Ishikawa (cell line): ENCODE data around the gene ALDH16A1.

Experiments
- CREB1 ChIP-seq: IDR thresholded peaks from 2 replicates; pipeline ENCODE4 v1.6.1; 2012; ENCODE audit warnings: low read depth
- EGR1 ChIP-seq: IDR thresholded peaks from 2 replicates; pipeline ENCODE4 v1.6.1; 2012
- EP300 ChIP-seq: IDR thresholded peaks from 2 replicates; pipeline ENCODE4 v1.6.1; 2012; ENCODE audit warnings: borderline replicate concordance
- FOXM1 ChIP-seq: IDR thresholded peaks from 2 replicates; pipeline ENCODE4 v1.6.1; 2012; ENCODE audit warnings: low read depth, borderline replicate concordance
- RAD21 ChIP-seq: IDR thresholded peaks from 2 replicates; pipeline ENCODE4 v1.6.1; 2012; ENCODE audit warnings: low read depth
- USF1 ChIP-seq: IDR thresholded peaks from 2 replicates; pipeline ENCODE4 v1.6.1; 2012
- YY1 ChIP-seq: IDR thresholded peaks from 2 replicates; pipeline ENCODE4 v1.6.1; 2012; ENCODE audit warnings: low read depth

DNA sequence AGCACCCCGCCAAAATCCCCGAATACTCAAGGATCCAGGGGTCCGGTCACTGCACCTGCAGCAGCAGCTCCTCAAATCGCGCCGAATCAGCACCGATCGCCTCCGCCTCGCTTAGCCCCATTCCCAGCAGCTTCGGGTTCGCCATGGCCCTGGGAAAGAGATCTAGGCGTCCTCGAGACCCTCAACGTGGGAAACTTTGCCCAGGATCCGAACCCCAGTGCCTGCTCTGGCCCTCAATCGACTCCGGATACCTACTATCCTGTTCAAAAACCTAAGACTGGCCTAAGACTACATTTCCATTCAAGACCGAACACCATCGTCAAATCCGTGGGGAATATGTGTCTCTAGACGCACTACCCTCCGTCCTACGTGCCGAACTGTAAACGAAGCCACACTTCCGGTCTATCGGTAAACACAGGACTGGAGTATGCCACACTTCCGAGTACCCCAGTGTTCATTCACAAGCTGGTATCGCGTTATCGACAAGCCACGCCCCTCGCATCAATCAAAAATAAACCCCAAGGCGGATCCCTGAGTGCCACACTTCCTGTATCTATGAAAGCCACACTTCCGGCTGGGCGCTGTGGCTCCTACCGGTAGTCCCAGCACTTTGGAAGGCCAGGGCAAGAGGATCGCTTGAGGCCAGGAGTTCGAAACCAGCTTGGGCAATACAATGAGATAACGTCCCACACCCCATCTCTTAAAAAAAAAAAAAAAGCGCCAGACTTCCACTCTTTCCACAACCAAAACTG is 1.4 kb upstream of the ALDH16A1 start, which contains the start of gene PIH1D1:
- TF ChIP-seq RAD21 (no peak), EP300 (no peak), USF1 (no peak), YY1 (peak; percentile 3; the same call in 1 of the 2 replicates), EGR1 (no peak), FOXM1 (no peak; the same call in 1 of the 2 replicates), CREB1 (no peak)
